ENCODE measurements around the gene SPAG8.

The SPAG8 gene

DNA sequence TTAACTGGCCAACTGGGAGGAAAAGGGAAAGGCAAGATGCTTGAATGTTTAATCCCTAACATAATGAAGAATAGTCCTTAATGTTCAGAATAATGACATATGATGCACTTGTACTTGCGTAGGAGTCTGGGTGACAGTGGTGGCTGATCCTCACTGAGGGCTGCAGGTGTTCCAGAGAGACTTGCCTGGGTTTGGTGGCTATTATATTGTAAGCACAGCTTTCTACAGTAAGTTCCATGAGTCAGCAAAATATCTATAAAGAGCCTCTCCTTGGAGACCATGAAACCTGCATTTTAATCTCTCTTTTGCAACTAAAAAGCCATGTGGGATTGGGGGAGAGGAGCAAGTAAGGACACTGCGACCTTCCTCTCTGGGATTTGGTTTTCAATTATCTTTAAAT, 22.5 kb downstream of the SPAG8 start:
- Histone ChIP-seq H3K9me3 (ENCODE audit: low read length) (no peaks in the 10 kb centered on the region), H3K27ac (ENCODE audit: low read depth, low read length) (no peak overlapping the region), H3K27me3 (ENCODE audit: control insufficient read depth in 1 of 2, insufficient read depth in 2 of 2, low read length in 2 of 2) (no peaks in the 10 kb centered on the region), H3K4me3 (ENCODE audit: low read depth in 1 of 2, low read length in 2 of 2) (no peak overlapping the region), H3K36me3 (ENCODE audit: insufficient read depth, low read length) (no peaks in the 10 kb centered on the region), H3K4me1 (ENCODE audit: insufficient read depth, low read length) (peaks cover 30% of the 10 kb centered on the region), H3K9ac (ENCODE audit: low read length) (no peak overlapping the region)

DNA sequence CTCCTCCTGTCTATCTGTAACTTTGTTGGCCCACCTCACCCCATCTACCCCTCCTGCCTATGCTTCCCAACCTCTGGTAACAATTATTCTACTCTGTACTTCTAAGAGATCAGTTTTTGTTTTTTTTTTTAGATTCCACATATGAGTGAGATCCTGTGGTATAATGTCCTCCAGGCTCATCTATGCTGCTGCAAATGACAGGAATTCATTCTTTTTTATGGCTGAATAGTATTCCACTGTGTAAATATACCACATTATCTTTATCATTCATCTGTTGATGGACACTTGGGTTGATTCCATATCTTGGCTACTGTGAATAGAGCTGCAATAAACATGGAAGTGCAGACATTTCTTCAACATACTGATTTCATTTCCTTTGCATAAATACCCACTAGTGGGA, 28.6 kb downstream of the SPAG8 start:
- H3K9ac ChIP-seq (ENCODE audit: low read length) = no peak overlapping the region
- H3K4me1 ChIP-seq (ENCODE audit: insufficient read depth, low read length) = no peaks in the 10 kb centered on the region
- H3K4me3 ChIP-seq (ENCODE audit: low read depth in 1 of 2, low read length in 2 of 2) = no peak overlapping the region
- H3K27ac ChIP-seq (ENCODE audit: low read depth, low read length) = no peak overlapping the region
- no peaks in the 10 kb centered on the region for H3K9me3 ChIP-seq (ENCODE audit: low read length)
- no peaks in the 10 kb centered on the region for H3K36me3 ChIP-seq (ENCODE audit: insufficient read depth, low read length)
- no peaks in the 10 kb centered on the region for H3K27me3 ChIP-seq (ENCODE audit: control insufficient read depth in 1 of 2, insufficient read depth in 2 of 2, low read length in 2 of 2)

DNA sequence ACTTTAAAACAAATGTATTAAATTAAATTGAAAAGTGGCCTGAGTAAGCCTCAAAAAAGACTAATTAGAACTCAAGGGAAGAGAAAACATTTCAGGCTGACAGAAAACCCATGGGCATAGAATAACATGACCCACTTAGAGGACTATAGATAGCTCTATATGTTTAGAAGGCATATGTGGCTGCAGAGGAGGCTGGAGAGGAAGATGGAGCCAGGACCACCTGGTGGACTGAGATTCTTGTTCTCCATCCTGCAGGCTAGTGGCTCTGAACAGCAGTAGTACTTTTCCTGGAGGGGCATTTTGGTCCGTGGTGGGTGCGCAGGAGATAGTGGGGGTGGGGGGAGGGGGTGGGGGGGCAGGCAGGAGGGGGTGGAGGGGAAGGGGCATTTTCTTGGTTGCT, 31.0 kb downstream of the SPAG8 start:
- Histone ChIP-seq H3K9me3 (ENCODE audit: low read length) (no peaks in the 10 kb centered on the region), H3K4me1 (ENCODE audit: insufficient read depth, low read length) (no peaks in the 10 kb centered on the region), H3K36me3 (ENCODE audit: insufficient read depth, low read length) (no peaks in the 10 kb centered on the region), H3K9ac (ENCODE audit: low read length) (no peak overlapping the region), H3K27me3 (ENCODE audit: control insufficient read depth in 1 of 2, insufficient read depth in 2 of 2, low read length in 2 of 2) (no peaks in the 10 kb centered on the region), H3K4me3 (ENCODE audit: low read depth in 1 of 2, low read length in 2 of 2) (no peak overlapping the region), H3K27ac (ENCODE audit: low read depth, low read length) (no peak overlapping the region)

DNA sequence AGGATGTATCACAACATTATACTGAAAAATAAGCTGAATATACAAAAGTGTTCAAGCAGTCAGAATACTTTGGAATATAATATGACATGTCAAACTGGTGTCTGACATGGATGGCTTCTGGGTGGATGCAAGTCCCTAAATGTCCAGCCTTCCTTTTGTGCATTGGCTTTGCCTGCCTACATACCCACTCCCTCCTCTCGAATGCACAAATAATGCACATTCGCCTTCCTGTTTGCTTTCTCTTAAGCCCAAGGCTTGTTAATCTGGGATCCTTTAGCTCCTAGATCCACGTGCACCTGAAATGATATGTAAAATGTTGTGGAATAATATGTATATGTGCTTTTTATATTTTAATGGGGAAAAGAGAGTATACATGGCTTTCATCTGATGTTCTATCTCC, 33.6 kb downstream of the SPAG8 start:
- Histone ChIP-seq H3K9ac (ENCODE audit: low read length) (no peak overlapping the region), H3K4me1 (ENCODE audit: insufficient read depth, low read length) (no peaks in the 10 kb centered on the region), H3K4me3 (ENCODE audit: low read depth in 1 of 2, low read length in 2 of 2) (no peak overlapping the region), H3K27ac (ENCODE audit: low read depth, low read length) (no peak overlapping the region), H3K27me3 (ENCODE audit: control insufficient read depth in 1 of 2, insufficient read depth in 2 of 2, low read length in 2 of 2) (no peaks in the 10 kb centered on the region), H3K9me3 (ENCODE audit: low read length) (no peaks in the 10 kb centered on the region), H3K36me3 (ENCODE audit: insufficient read depth, low read length) (no peaks in the 10 kb centered on the region)

DNA sequence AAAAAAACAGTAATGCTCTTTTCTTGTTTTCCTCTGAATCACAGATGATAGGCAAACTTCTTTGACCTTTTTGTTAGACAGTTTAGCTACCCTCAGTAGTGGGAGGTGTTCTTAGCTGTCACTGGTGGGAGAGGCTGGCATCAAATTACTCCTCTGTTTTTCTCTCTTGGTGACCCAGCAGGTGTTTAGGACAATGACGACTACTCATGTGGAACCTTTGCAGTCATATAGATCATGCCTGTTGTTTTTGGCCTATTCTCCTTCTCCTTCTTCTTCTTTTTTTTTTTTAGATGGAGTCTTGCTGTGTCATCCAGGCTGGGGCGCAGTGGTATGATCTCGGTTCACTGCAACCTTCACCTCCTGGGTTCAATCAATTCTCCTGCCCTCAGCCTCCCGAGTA, 36.0 kb downstream of the SPAG8 start:
- Histone ChIP-seq H3K9me3 (ENCODE audit: low read length) (no peaks in the 10 kb centered on the region), H3K36me3 (ENCODE audit: insufficient read depth, low read length) (no peaks in the 10 kb centered on the region), H3K4me1 (ENCODE audit: insufficient read depth, low read length) (peaks cover 10% of the 10 kb centered on the region), H3K27ac (ENCODE audit: low read depth, low read length) (no peak overlapping the region), H3K9ac (ENCODE audit: low read length) (no peak overlapping the region), H3K27me3 (ENCODE audit: control insufficient read depth in 1 of 2, insufficient read depth in 2 of 2, low read length in 2 of 2) (no peaks in the 10 kb centered on the region), H3K4me3 (ENCODE audit: low read depth in 1 of 2, low read length in 2 of 2) (no peak overlapping the region)

DNA sequence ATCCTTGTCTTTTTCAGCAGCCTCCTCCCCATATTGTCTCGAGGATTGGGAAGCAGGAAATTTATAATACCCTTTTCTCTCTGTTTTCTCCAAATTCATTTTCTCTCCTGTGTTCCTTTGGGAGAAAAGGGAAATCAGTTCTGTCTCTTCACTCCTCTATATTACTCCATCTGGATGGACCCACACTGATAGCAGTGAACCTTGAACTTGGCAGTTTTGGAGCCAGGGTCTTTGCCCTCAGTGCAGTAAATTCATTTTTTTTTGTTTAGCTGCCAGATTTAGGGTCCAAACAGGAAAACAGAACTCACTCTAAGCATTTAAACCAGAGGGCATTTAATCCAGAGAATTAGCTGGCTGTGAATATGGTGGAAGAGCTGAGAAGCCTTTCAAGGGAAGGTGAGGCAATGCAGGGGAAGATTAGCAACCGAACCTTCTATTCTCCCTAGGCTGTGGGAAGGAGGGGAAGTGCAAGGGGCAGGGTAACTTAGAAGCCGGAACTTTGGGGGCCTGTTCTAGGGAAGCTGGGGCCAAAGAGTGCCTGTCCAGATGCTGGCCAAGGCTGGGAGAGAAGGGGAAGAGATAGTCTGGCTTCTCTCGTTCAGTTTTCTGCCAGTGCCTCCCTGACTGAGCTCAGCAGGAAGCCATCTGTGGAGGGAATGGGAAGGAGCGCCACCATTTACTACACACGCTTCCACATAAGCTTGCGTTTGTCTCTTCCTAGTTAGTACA, 37.0 kb downstream of the SPAG8 start:
- Histone ChIP-seq H3K27ac (ENCODE audit: low read depth, low read length) (no peak overlapping the region), H3K4me1 (ENCODE audit: insufficient read depth, low read length) (peaks cover 20% of the 10 kb centered on the region), H3K9me3 (ENCODE audit: low read length) (no peaks in the 10 kb centered on the region), H3K9ac (ENCODE audit: low read length) (no peak overlapping the region), H3K27me3 (ENCODE audit: control insufficient read depth in 1 of 2, insufficient read depth in 2 of 2, low read length in 2 of 2) (no peaks in the 10 kb centered on the region), H3K36me3 (ENCODE audit: insufficient read depth, low read length) (no peaks in the 10 kb centered on the region), H3K4me3 (ENCODE audit: low read depth in 1 of 2, low read length in 2 of 2) (no peak overlapping the region)

DNA sequence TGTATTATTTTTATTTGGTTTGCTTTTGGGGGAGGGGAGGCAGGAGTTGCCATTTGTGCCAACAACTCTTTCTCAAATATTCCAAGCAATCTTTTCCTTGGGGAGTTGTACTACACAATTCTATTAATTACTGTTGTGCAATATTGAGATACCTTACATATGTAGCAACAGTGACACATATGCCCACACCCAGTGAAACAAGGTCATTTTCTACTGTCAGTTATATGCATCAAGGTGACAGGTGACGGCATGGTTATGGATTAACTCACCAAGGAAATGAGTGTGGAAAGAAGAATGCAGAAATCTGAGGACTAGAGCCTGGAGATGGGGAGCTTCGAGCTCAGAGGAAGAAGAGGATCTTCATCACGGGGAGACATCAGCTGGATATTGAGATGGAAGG, 40.1 kb downstream of the SPAG8 start:
- H3K27ac ChIP-seq (ENCODE audit: low read depth, low read length) = no peak overlapping the region
- H3K4me1 ChIP-seq (ENCODE audit: insufficient read depth, low read length) = peaks cover 22% of the 10 kb centered on the region
- no peaks in the 10 kb centered on the region for H3K27me3 ChIP-seq (ENCODE audit: control insufficient read depth in 1 of 2, insufficient read depth in 2 of 2, low read length in 2 of 2)
- no peak overlapping the region for H3K4me3 ChIP-seq (ENCODE audit: low read depth in 1 of 2, low read length in 2 of 2)
- no peak overlapping the region for H3K9ac ChIP-seq (ENCODE audit: low read length)
- no peaks in the 10 kb centered on the region for H3K9me3 ChIP-seq (ENCODE audit: low read length)
- H3K36me3 ChIP-seq (ENCODE audit: insufficient read depth, low read length) = no peaks in the 10 kb centered on the region

DNA sequence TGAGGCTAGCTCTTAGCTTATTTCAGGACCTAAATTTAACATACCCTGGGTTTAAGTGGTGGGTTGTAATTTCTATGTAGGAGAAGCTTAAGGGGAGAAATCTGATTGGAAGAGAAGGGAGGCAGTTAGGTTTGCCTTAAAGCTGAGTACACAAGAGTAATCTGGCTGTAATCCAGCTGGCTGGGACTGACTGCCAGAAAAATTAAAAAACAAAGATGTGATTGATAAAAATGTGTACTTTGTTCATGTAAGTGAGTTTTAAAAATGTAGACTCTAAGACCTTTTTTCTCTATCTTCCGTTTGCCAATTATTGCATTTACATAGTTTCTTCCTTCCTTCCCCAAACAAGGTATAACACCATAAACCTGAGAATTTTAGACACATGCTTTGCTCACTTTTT, 40.5 kb downstream of the SPAG8 start:
- no peak overlapping the region for H3K9ac ChIP-seq (ENCODE audit: low read length)
- no peaks in the 10 kb centered on the region for H3K27me3 ChIP-seq (ENCODE audit: control insufficient read depth in 1 of 2, insufficient read depth in 2 of 2, low read length in 2 of 2)
- H3K27ac ChIP-seq (ENCODE audit: low read depth, low read length) = no peak overlapping the region
- H3K36me3 ChIP-seq (ENCODE audit: insufficient read depth, low read length) = no peaks in the 10 kb centered on the region
- no peaks in the 10 kb centered on the region for H3K9me3 ChIP-seq (ENCODE audit: low read length)
- no peak overlapping the region for H3K4me3 ChIP-seq (ENCODE audit: low read depth in 1 of 2, low read length in 2 of 2)
- H3K4me1 ChIP-seq (ENCODE audit: insufficient read depth, low read length) = peaks cover 22% of the 10 kb centered on the region

DNA sequence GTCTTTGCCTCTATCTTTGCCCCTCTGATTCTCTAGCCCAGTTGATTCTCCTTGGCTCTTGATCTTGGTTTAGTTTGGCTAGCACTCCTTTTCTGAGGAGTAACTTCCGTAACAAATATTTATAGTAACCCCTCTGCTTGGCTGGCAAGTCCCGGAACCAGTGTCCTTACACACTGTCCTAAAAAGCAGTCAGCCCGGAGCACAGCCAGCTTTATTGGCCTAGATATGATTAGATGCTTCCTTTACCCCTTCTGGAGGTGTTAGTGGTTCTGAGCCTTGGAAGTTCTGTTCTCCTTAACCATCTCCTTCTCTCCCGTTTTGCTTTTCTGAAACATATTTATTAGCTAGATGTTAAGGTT, 41.0 kb downstream of the SPAG8 start:
- Histone ChIP-seq H3K9ac (ENCODE audit: low read length) (no peak overlapping the region), H3K9me3 (ENCODE audit: low read length) (no peaks in the 10 kb centered on the region), H3K36me3 (ENCODE audit: insufficient read depth, low read length) (no peaks in the 10 kb centered on the region), H3K4me3 (ENCODE audit: low read depth in 1 of 2, low read length in 2 of 2) (no peak overlapping the region), H3K4me1 (ENCODE audit: insufficient read depth, low read length) (peaks cover 22% of the 10 kb centered on the region), H3K27ac (ENCODE audit: low read depth, low read length) (no peak overlapping the region), H3K27me3 (ENCODE audit: control insufficient read depth in 1 of 2, insufficient read depth in 2 of 2, low read length in 2 of 2) (no peaks in the 10 kb centered on the region)

DNA sequence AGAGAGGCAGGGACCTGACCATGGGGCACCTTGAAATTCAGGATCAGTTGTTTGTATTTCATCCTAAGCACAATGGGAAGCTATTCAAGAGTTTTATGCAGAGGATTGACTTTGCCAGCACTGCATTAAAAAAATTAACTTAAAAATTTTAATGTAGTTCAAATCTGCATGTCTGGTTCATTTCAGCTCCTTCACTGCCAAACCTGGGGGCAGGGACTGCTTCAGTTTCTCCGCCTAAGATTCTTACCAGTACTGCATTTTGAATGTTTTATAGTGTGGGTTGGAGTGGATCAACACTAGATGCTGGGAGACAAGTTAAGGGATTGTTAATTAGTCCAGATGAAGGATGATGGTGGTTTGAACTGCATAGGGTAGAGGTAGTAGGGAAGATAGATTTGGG, 42.3 kb downstream of the SPAG8 start:
- Histone ChIP-seq H3K27ac (ENCODE audit: low read depth, low read length) (no peak overlapping the region), H3K9ac (ENCODE audit: low read length) (no peak overlapping the region), H3K4me1 (ENCODE audit: insufficient read depth, low read length) (peaks cover 22% of the 10 kb centered on the region), H3K4me3 (ENCODE audit: low read depth in 1 of 2, low read length in 2 of 2) (no peak overlapping the region), H3K36me3 (ENCODE audit: insufficient read depth, low read length) (no peaks in the 10 kb centered on the region), H3K9me3 (ENCODE audit: low read length) (no peaks in the 10 kb centered on the region), H3K27me3 (ENCODE audit: control insufficient read depth in 1 of 2, insufficient read depth in 2 of 2, low read length in 2 of 2) (no peaks in the 10 kb centered on the region)

DNA sequence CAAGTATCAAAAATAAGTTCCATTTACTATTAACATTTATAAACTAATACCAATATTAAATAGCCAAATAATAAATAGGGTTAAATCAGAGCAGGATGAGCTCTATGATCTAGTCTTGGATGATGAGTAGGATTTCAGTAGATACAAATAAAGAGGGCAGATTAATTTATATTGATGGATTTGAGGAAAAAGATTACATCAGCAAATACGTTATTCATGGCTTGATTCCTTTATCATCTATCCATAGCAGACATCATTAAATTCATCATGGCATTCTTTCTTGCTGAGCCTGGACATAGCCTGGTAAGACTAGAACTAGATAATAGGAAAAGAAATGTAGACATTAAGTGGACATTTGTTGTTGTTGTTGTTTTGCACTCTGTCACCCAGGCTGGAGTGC, 44.6 kb downstream of the SPAG8 start:
- no peaks in the 10 kb centered on the region for H3K9me3 ChIP-seq (ENCODE audit: low read length)
- H3K4me3 ChIP-seq (ENCODE audit: low read depth in 1 of 2, low read length in 2 of 2) = no peak overlapping the region
- peaks cover 22% of the 10 kb centered on the region for H3K4me1 ChIP-seq (ENCODE audit: insufficient read depth, low read length)
- no peaks in the 10 kb centered on the region for H3K36me3 ChIP-seq (ENCODE audit: insufficient read depth, low read length)
- no peaks in the 10 kb centered on the region for H3K27me3 ChIP-seq (ENCODE audit: control insufficient read depth in 1 of 2, insufficient read depth in 2 of 2, low read length in 2 of 2)
- H3K27ac ChIP-seq (ENCODE audit: low read depth, low read length) = no peak overlapping the region
- no peak overlapping the region for H3K9ac ChIP-seq (ENCODE audit: low read length)

DNA sequence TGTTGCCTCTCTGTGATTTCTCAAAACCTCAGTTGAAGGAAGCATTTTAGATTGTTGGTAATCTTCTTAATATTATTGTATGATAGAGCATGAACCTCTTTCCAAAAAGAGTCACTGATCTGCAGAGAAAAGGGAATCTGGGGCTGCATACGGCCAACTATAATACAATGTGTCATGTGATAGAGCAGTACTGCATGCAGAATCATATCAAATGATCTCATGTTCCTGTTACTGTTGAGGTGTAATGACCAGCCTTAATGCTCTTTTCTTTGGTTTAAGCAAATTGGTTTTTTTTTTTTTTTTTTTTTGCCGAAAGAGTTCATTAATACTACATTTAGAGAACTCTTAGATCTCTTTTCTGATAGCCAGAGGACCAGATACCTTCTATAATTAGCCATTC, 45.1 kb downstream of the SPAG8 start:
- H3K9ac ChIP-seq (ENCODE audit: low read length) = no peak overlapping the region
- no peak overlapping the region for H3K27ac ChIP-seq (ENCODE audit: low read depth, low read length)
- H3K36me3 ChIP-seq (ENCODE audit: insufficient read depth, low read length) = no peaks in the 10 kb centered on the region
- no peaks in the 10 kb centered on the region for H3K27me3 ChIP-seq (ENCODE audit: control insufficient read depth in 1 of 2, insufficient read depth in 2 of 2, low read length in 2 of 2)
- no peaks in the 10 kb centered on the region for H3K9me3 ChIP-seq (ENCODE audit: low read length)
- peaks cover 22% of the 10 kb centered on the region for H3K4me1 ChIP-seq (ENCODE audit: insufficient read depth, low read length)
- no peak overlapping the region for H3K4me3 ChIP-seq (ENCODE audit: low read depth in 1 of 2, low read length in 2 of 2)
